CD8-positive, alpha-beta memory T cell (primary cell): ENCODE measurements around the gene BATF. TPM values are rescaled to one million over a fixed set of nuclear protein-coding genes. Genes with fewer than 3 reads are reported as not detected.

Source experiments
- CTCF ChIA-PET: fragments of 350-600 bp; sonication (Branson Sonifier 250); formaldehyde crosslinking; loops from one replicate; lab custom pipeline; 2021; ENCODE audit warnings: antibody characterized with exemption; lab: Charles Lee
- POLR2A ChIA-PET: fragments of 350-600 bp; sonication (Branson Sonifier 250); formaldehyde crosslinking; loops from one replicate; lab custom pipeline; 2021; ENCODE audit warnings: antibody characterized with exemption; lab: Charles Lee
- DNase-seq, 5 donors: peaks; one replicate each; pipeline versions ENCODE4 v3.0.0 to v3.0.0-alpha.2; 2020 to 2022; ENCODE audit warnings: mixed read lengths in 1 of 5
- H3K27ac ChIP-seq: one replicate; pipeline ENCODE4 v1.7.0; 2013; ENCODE audit warnings: low read depth, mild to moderate bottlenecking, low read length, moderate library complexity
- H3K27me3 ChIP-seq: 2 replicates; pipeline ENCODE4 v1.7.0; 2013; ENCODE audit warnings: low read length, mild to moderate bottlenecking; ENCODE audit not compliant: insufficient read depth, poor library complexity, severe bottlenecking
- H3K36me3 ChIP-seq: 2 replicates; pipeline ENCODE4 v1.7.0; 2013; ENCODE audit warnings: mild to moderate bottlenecking, low read length, moderate library complexity; ENCODE audit not compliant: insufficient read depth
- H3K4me1 ChIP-seq: 2 replicates; pipeline ENCODE4 v1.7.0; 2013; ENCODE audit warnings: mild to moderate bottlenecking, low read length, moderate library complexity; ENCODE audit not compliant: insufficient read depth
- H3K4me3 ChIP-seq: 2 replicates; pipeline ENCODE4 v1.7.0; 2013; ENCODE audit warnings: mild to moderate bottlenecking, low read length
- H3K9me3 ChIP-seq: 2 replicates; pipeline ENCODE4 v1.7.0; 2013; ENCODE audit warnings: mild to moderate bottlenecking, low read length
- H3K27ac Mint-ChIP-seq, 8 donors: one replicate each; pipeline ENCODE4 v1.8.0; 2020 to 2021; ENCODE audit warnings: mixed read lengths in 8 of 8, mild to moderate bottlenecking in 6 of 8, inconsistent platforms in 3 of 8, moderate library complexity in 3 of 8
- H3K27me3 Mint-ChIP-seq, 2 donors: one replicate each; pipeline ENCODE4 v1.8.0; 2020 to 2021; ENCODE audit warnings: mixed read lengths in 2 of 2, mild to moderate bottlenecking in 1 of 2, moderate library complexity in 1 of 2
- H3K36me3 Mint-ChIP-seq, 3 donors: one replicate each; pipeline ENCODE4 v1.8.0; 2020 to 2021; ENCODE audit warnings: mixed read lengths in 3 of 3, inconsistent platforms in 1 of 3, mild to moderate bottlenecking in 1 of 3
- H3K4me1 Mint-ChIP-seq, 3 donors: one replicate each; pipeline ENCODE4 v1.8.0; 2020 to 2021; ENCODE audit warnings: mixed read lengths in 3 of 3, inconsistent platforms in 1 of 3, mild to moderate bottlenecking in 1 of 3
- H3K4me3 Mint-ChIP-seq, 7 donors: one replicate each; pipeline ENCODE4 v1.8.0; 2020 to 2021; ENCODE audit warnings: mixed read lengths in 7 of 7, mild to moderate bottlenecking in 6 of 7, moderate library complexity in 4 of 7, inconsistent platforms in 2 of 7
- H3K9me3 Mint-ChIP-seq, 5 donors: one replicate each; pipeline ENCODE4 v1.8.0; 2020 to 2022; ENCODE audit warnings: mixed read lengths in 5 of 5, mild to moderate bottlenecking in 3 of 5, moderate library complexity in 2 of 5, inconsistent platforms in 1 of 5
- polyA plus RNA-seq: library from polyadenylated mRNA; unstranded; fragments of 300-500 nt; fragmentation: Illumina TruSeq; gene quantifications from one replicate; pipeline ENCODE4 v1.2.3, GENCODE V29; 2021
- total RNA-seq, 2 experiments: library from RNA; stranded (reverse); gene quantifications; one replicate each; pipeline ENCODE4 v1.2.3, GENCODE V29; 2021

Gene BATF
- total and polyA plus RNA-seq, 3 experiments from 2014 or later: 60.4 to 172 (median 165) TPM

DNA sequence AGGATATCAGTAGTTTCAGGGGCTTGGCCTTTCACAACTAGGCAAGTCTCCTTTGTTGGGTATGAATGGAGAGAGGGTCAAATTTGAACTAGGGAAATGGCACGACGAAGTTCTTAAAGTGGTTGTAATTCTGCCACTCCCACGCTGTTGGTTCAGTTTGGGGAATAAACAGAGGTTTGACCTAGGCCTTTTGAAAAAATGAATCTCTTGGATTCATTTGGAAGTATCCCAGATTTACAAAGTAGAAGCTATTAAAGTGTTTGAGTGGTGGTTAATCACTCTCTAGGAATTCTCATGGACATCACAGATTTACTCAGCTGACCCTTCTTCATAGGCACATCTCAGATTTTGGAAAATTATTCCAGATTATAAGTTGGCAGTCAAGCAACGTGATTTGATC is 14.8 kb downstream of the BATF start:
- no peaks in the 10 kb centered on the region for H3K9me3 Mint-ChIP-seq
- H3K4me3 Mint-ChIP-seq: peak overlapping the region in 1 of 7 donors; percentile 2
- Histone ChIP-seq H3K36me3 (peaks cover 10% of the 10 kb centered on the region), H3K4me1 (peaks cover 32% of the 10 kb centered on the region), H3K9me3 (no peaks in the 10 kb centered on the region), H3K4me3 (no peak overlapping the region), H3K27me3 (no peaks in the 10 kb centered on the region), H3K27ac (no peak overlapping the region)
- peak overlapping the region in 7 of 8 donors; percentile 1 to 90 (median 81) for H3K27ac Mint-ChIP-seq
- H3K27me3 Mint-ChIP-seq: no peaks in the 10 kb centered on the region
- peaks cover 0 to 32% (median 6%) of the 10 kb centered on the region in 3 donors for H3K36me3 Mint-ChIP-seq
- DNase-seq: no peak
- ChIA-PET CTCF (interaction anchor here (1.1 to 1.2 kb wide), 2 partner anchors 12 to 23 kb away, joined by 3 to 4 read pairs; no protein-coding TSS in a partner anchor), POLR2A (no interaction called here)
- peaks cover 60 to 85% (median 79%) of the 10 kb centered on the region in 3 donors for H3K4me1 Mint-ChIP-seq

DNA sequence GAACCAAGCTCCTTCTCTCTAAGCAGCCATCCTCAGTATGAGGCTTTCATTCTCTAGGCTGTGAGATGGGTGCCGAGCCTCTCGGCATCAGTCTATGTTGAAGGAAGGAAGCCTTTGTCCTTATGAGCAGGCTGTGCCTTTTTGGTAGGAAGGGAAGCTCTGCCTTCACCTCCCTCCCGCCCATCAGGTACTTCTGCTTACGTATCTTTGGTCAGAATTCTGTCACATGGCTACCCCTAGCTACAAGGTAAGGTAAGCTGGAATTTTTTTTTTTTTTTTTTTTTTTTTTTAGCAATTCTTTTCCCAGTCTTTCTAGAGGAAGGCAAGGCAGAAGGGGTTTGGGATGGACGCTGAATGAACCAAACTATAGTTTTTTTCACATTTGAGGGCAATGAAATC is 16.9 kb downstream of the BATF start:
- Histone ChIP-seq H3K27ac (peak overlapping the region; percentile 4), H3K4me3 (no peak overlapping the region), H3K36me3 (peaks cover 10% of the 10 kb centered on the region), H3K4me1 (peaks cover 53% of the 10 kb centered on the region), H3K9me3 (no peaks in the 10 kb centered on the region), H3K27me3 (no peaks in the 10 kb centered on the region)
- H3K9me3 Mint-ChIP-seq: no peaks in the 10 kb centered on the region
- POLR2A ChIA-PET: interaction anchor here (1.1 to 2.6 kb wide), 4 partner anchors 13 to 24 kb away, joined by 5 to 13 read pairs (median 6); partner anchors contain the start of gene BATF
- peak overlapping the region in 4 of 7 donors; percentile 46 to 72 (median 62) for H3K4me3 Mint-ChIP-seq
- DNase-seq: no peak
- H3K36me3 Mint-ChIP-seq: peaks cover 0 to 23% (median 5%) of the 10 kb centered on the region in 3 donors
- CTCF ChIA-PET: interaction anchor here (0.6 to 2.8 kb wide), 6 partner anchors 11 to 788 kb away, joined by 3 to 12 read pairs (median 6); partner anchors contain the start of gene BATF
- H3K4me1 Mint-ChIP-seq: peaks cover 62 to 84% (median 80%) of the 10 kb centered on the region in 3 donors
- peak overlapping the region; percentile 81 to 98 (median 96) for H3K27ac Mint-ChIP-seq
- no peaks in the 10 kb centered on the region for H3K27me3 Mint-ChIP-seq

DNA sequence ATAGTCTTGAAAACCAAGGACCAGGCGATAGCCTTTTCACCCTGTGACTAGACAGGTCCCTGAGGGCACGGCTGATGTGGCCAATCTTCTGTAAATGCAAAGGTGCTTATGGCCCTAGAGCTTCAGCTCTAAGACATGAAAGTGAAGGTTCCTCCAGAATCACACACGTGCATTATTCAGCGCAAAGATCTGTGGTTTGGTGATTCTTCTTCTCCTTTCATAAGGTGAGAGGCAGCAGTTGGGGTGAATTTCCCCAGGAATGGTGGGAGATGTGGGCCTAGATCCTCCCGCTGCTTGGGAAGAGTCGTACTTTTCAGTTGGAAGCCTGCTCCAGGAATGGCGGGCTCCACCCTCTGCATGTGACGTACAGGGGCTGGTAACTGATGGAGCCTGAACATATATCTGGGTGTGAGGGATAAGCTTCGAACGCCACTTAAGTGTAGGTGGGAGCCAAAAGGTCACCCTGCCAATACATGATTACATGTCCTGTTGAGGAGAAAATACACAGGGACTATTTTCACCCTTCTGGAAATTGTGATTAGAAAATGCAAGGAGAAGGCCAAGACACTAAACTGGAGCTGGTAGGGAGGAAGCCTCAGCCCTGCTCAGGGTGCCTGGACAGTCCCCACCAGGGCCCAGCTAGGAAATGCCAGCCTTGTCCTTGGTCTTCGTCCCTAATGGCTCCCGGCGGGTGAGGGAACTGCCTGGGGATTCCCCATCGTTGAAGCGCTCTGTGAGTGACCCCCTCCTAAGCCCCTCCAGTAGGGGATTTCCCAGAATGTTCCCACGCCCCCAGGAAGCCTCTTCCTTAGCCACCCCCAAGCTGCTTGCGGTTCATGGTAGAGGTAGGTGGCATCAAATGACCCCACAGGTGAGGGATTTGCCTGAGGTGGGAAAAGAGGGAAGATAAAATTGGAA is 17.6 kb downstream of the BATF start:
- H3K4me3 ChIP-seq: no peak overlapping the region
- no peak overlapping the region for H3K27ac ChIP-seq
- no peaks in the 10 kb centered on the region for H3K9me3 Mint-ChIP-seq
- H3K36me3 ChIP-seq: peaks cover 4% of the 10 kb centered on the region
- H3K27me3 Mint-ChIP-seq: no peaks in the 10 kb centered on the region
- peaks cover 58% of the 10 kb centered on the region for H3K4me1 ChIP-seq
- peaks cover 66 to 83% (median 82%) of the 10 kb centered on the region in 3 donors for H3K4me1 Mint-ChIP-seq
- ChIA-PET POLR2A (interaction anchor here (0.7 to 2.6 kb wide), 5 partner anchors 12 to 28 kb away, joined by 3 to 13 read pairs (median 6); partner anchors contain the start of gene BATF), CTCF (interaction anchor here (0.6 to 2.8 kb wide), 8 partner anchors 11 to 789 kb away, joined by 3 to 12 read pairs (median 3); partner anchors contain the start of gene BATF)
- peak in 3 of 5 donors; percentile 28 to 53 (median 34) for DNase-seq
- H3K27me3 ChIP-seq: no peaks in the 10 kb centered on the region
- H3K9me3 ChIP-seq: no peaks in the 10 kb centered on the region
- peaks cover 0 to 20% (median 5%) of the 10 kb centered on the region in 3 donors for H3K36me3 Mint-ChIP-seq
- peak overlapping the region; percentile 11 to 72 (median 53) for H3K4me3 Mint-ChIP-seq
- H3K27ac Mint-ChIP-seq: peak overlapping the region; percentile 81 to 98 (median 96)

DNA sequence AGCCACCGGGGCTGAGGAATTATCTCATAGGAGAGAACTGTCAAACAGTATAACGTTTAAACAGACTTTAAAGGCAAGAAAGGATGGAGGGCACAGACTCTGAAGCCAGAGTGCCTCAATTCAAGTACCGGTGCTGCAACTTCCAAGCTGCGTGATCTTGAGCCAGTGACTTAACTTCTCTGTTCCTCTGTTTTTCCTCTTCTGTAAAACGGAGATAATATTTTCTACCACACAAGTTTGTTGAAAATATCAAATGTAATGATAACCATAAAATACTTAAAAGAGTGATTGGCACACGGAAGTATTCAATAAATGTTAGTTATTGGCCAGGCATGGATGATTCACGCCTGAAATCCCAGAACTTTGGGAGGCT is 18.2 kb downstream of the BATF start:
- peak overlapping the region; percentile 87 to 98 (median 96) for H3K27ac Mint-ChIP-seq
- Histone ChIP-seq H3K4me1 (peaks cover 58% of the 10 kb centered on the region), H3K27ac (no peak overlapping the region), H3K4me3 (no peak overlapping the region), H3K27me3 (no peaks in the 10 kb centered on the region), H3K36me3 (peaks cover 3% of the 10 kb centered on the region), H3K9me3 (no peaks in the 10 kb centered on the region)
- H3K4me1 Mint-ChIP-seq: peaks cover 65 to 82% (median 80%) of the 10 kb centered on the region in 3 donors
- peak overlapping the region; percentile 6 to 72 (median 37) for H3K4me3 Mint-ChIP-seq
- no peaks in the 10 kb centered on the region for H3K9me3 Mint-ChIP-seq
- DNase-seq: no peak
- ChIA-PET CTCF (interaction anchor here (1.0 to 3.1 kb wide), 6 partner anchors 12 to 51 kb away, joined by 3 to 17 read pairs (median 10); no protein-coding TSS in a partner anchor), POLR2A (interaction anchor here (0.7 to 2.6 kb wide), 2 partner anchors 18 to 29 kb away, joined by 3 to 13 read pairs; partner anchors contain the start of gene BATF)
- peaks cover 0 to 18% (median 4%) of the 10 kb centered on the region in 3 donors for H3K36me3 Mint-ChIP-seq
- H3K27me3 Mint-ChIP-seq: no peaks in the 10 kb centered on the region

DNA sequence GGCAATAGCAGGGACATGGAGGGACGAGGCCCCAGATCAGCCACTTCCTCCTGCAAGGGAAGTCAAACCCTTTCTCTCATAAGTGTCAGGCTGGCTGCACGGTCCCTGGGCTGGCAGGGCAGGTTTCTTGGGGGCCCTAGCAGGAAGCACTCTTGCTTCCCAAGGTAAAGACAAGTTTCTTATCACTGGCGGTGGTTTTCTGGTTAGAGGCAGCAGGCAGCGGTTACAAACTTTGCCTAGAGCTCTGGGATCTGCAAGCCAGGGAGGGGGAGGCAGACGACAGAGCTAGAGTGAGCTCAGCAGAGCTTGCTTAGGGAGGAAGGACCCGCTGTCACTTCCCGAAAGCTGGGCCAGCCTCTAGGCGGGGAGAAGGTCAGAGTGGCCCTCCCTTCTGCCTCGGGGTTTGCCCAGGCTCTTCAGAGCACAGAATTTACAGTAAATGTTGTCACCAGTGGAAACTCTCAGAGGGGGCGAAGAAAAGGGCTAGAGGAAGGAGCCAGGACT is 20.4 kb downstream of the BATF start:
- H3K9me3 ChIP-seq: no peaks in the 10 kb centered on the region
- Mint-ChIP-seq H3K9me3 (no peaks in the 10 kb centered on the region), H3K36me3 (peaks cover 0 to 21% (median 0%) of the 10 kb centered on the region in 3 donors), H3K27me3 (no peaks in the 10 kb centered on the region), H3K4me3 (peak overlapping the region; percentile 72 to 89 (median 79)), H3K4me1 (peaks cover 59 to 78% (median 76%) of the 10 kb centered on the region in 3 donors), H3K27ac (peak overlapping the region; percentile 95 to 98 (median 97))
- ChIA-PET POLR2A (interaction anchor here (0.5 to 1.6 kb wide), 8 partner anchors 9 to 238 kb away, joined by 3 to 6 read pairs (median 3); partner anchors contain the start of genes BATF, ERG28 and TTLL5), CTCF (interaction anchor here (0.8 to 3.1 kb wide), 10 partner anchors 8 to 54 kb away, joined by 3 to 17 read pairs (median 4); partner anchors contain the start of gene BATF)
- no peaks in the 10 kb centered on the region for H3K27me3 ChIP-seq
- H3K36me3 ChIP-seq: no peaks in the 10 kb centered on the region
- peak; percentile 48 to 84 (median 60) for DNase-seq
- H3K4me3 ChIP-seq: peak overlapping the region; percentile 52
- H3K4me1 ChIP-seq: peaks cover 58% of the 10 kb centered on the region
- peak overlapping the region; percentile 70 for H3K27ac ChIP-seq

DNA sequence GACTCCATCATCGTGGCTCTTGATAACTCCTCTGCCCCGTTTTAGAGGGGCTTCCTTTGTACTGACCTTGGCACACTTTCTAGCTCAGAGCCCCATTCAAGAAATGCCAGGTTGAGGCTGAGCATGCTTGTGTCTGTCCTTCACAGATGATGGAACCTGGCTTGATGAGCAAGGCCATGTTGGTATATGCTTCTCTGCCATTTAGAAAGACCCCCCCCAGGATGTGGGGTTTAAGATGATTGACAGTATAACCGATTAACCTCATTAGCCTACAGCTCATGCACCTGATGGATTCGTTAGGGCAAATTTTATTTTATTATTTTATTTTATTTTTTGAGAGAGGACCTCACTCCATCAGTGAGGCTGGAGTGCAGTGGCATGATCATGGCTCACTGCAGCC is 21.0 kb downstream of the BATF start:
- Histone ChIP-seq H3K27me3 (no peaks in the 10 kb centered on the region), H3K36me3 (no peaks in the 10 kb centered on the region), H3K4me3 (peak overlapping the region; percentile 52), H3K4me1 (peaks cover 58% of the 10 kb centered on the region), H3K9me3 (no peaks in the 10 kb centered on the region), H3K27ac (peak overlapping the region; percentile 70)
- Mint-ChIP-seq H3K4me3 (peak overlapping the region; percentile 72 to 89 (median 79)), H3K36me3 (peaks cover 0 to 27% (median 2%) of the 10 kb centered on the region in 3 donors), H3K4me1 (peaks cover 58 to 81% (median 78%) of the 10 kb centered on the region in 3 donors), H3K9me3 (no peaks in the 10 kb centered on the region), H3K27me3 (no peaks in the 10 kb centered on the region), H3K27ac (peak overlapping the region; percentile 92 to 98 (median 97))
- POLR2A ChIA-PET: interaction anchor here (0.5 to 1.6 kb wide), 7 partner anchors 9 to 136 kb away, joined by 3 to 6 read pairs (median 3); partner anchors contain the start of genes BATF, ERG28 and TTLL5
- peak in 2 of 5 donors; percentile 36 to 39 for DNase-seq
- CTCF ChIA-PET: interaction anchor here (1.0 to 3.1 kb wide), 7 partner anchors 16 to 55 kb away, joined by 3 to 17 read pairs (median 5); partner anchors contain the start of gene BATF

DNA sequence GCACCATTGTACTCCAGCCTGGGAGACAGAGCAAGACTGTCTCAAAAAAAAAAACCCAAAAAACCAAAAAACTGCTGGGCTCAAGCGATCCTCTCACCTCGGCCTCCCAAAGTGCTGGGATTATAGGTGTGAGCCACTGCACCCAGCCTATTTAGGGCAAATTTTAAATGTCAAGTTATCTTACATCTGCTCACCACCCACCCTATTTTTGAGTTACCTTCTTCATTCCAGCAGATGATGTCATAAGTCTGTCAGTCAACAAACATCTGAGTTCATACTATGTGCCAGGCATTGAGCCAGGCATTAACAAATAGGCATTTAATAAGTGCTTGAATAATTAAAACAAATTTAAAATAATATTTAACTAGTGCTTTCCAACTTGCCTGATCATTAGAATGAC is 21.5 kb downstream of the BATF start:
- CTCF ChIA-PET: interaction anchor here (1.4 to 3.1 kb wide), 5 partner anchors 17 to 55 kb away, joined by 4 to 17 read pairs (median 12); no protein-coding TSS in a partner anchor
- no peak overlapping the region for H3K27ac ChIP-seq
- H3K4me3 ChIP-seq: no peak overlapping the region
- POLR2A ChIA-PET: interaction anchor here (0.6 kb wide), 1 partner anchor 8 kb away, joined by 3 read pairs; no protein-coding TSS in a partner anchor
- no peaks in the 10 kb centered on the region for H3K27me3 Mint-ChIP-seq
- peaks cover 58% of the 10 kb centered on the region for H3K4me1 ChIP-seq
- no peaks in the 10 kb centered on the region for H3K9me3 ChIP-seq
- no peak for DNase-seq
- H3K27me3 ChIP-seq: no peaks in the 10 kb centered on the region
- peaks cover 0 to 30% (median 3%) of the 10 kb centered on the region in 3 donors for H3K36me3 Mint-ChIP-seq
- peak overlapping the region in 6 of 7 donors; percentile 43 to 85 (median 54) for H3K4me3 Mint-ChIP-seq
- H3K4me1 Mint-ChIP-seq: peaks cover 60 to 81% (median 79%) of the 10 kb centered on the region in 3 donors
- no peaks in the 10 kb centered on the region for H3K36me3 ChIP-seq
- no peaks in the 10 kb centered on the region for H3K9me3 Mint-ChIP-seq
- peak overlapping the region; percentile 88 to 98 (median 97) for H3K27ac Mint-ChIP-seq
